ENCODE measurements around the gene THAP7. TPM values are rescaled to one million over a fixed set of nuclear protein-coding genes. Genes with fewer than 3 reads are reported as not detected.

Gene THAP7
- total and polyA plus RNA-seq, 9 of the 15 experiments (the other 6 are each of a cell fraction or from before 2014, with no cell fraction given): 7.9 to 263 (median 84.1) TPM

DNA sequence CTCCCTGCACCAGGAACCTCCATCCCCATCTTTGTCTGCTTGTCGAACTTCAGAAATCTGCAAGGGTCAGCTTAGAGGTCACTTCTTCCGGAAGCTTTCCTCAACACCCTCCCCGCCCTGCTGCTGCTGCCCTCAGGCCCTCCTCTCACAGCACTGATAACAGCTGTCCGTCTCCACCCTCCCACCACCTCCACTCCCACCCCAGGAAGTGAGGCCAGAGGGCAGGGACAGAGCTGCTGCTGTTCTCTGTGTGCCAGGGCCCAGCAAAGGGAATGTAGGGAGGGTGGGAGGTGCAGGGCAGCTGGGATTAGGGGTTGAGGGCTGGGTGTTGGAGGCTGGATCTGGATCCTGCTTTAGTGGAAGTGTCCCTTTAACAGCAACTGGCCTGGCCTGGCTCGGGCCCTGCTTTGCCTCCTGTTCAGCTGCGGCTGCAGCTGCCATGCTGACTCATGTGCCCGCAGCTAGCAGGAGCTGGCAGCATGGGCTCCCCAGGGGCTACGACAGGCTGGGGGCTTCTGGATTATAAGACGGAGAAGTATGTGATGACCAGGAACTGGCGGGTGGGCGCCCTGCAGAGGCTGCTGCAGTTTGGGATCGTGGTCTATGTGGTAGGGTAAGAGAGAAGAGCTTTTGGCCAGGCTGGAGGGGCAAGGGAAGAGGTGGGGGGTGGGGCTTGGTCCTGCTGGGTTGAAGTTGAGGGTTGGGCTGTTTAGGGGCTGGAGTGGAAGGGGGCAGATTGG, 13.0 kb upstream of the THAP7 start, which contains the start of gene P2RX6 (continued):
- TF ChIP-seq, protein P1, sequence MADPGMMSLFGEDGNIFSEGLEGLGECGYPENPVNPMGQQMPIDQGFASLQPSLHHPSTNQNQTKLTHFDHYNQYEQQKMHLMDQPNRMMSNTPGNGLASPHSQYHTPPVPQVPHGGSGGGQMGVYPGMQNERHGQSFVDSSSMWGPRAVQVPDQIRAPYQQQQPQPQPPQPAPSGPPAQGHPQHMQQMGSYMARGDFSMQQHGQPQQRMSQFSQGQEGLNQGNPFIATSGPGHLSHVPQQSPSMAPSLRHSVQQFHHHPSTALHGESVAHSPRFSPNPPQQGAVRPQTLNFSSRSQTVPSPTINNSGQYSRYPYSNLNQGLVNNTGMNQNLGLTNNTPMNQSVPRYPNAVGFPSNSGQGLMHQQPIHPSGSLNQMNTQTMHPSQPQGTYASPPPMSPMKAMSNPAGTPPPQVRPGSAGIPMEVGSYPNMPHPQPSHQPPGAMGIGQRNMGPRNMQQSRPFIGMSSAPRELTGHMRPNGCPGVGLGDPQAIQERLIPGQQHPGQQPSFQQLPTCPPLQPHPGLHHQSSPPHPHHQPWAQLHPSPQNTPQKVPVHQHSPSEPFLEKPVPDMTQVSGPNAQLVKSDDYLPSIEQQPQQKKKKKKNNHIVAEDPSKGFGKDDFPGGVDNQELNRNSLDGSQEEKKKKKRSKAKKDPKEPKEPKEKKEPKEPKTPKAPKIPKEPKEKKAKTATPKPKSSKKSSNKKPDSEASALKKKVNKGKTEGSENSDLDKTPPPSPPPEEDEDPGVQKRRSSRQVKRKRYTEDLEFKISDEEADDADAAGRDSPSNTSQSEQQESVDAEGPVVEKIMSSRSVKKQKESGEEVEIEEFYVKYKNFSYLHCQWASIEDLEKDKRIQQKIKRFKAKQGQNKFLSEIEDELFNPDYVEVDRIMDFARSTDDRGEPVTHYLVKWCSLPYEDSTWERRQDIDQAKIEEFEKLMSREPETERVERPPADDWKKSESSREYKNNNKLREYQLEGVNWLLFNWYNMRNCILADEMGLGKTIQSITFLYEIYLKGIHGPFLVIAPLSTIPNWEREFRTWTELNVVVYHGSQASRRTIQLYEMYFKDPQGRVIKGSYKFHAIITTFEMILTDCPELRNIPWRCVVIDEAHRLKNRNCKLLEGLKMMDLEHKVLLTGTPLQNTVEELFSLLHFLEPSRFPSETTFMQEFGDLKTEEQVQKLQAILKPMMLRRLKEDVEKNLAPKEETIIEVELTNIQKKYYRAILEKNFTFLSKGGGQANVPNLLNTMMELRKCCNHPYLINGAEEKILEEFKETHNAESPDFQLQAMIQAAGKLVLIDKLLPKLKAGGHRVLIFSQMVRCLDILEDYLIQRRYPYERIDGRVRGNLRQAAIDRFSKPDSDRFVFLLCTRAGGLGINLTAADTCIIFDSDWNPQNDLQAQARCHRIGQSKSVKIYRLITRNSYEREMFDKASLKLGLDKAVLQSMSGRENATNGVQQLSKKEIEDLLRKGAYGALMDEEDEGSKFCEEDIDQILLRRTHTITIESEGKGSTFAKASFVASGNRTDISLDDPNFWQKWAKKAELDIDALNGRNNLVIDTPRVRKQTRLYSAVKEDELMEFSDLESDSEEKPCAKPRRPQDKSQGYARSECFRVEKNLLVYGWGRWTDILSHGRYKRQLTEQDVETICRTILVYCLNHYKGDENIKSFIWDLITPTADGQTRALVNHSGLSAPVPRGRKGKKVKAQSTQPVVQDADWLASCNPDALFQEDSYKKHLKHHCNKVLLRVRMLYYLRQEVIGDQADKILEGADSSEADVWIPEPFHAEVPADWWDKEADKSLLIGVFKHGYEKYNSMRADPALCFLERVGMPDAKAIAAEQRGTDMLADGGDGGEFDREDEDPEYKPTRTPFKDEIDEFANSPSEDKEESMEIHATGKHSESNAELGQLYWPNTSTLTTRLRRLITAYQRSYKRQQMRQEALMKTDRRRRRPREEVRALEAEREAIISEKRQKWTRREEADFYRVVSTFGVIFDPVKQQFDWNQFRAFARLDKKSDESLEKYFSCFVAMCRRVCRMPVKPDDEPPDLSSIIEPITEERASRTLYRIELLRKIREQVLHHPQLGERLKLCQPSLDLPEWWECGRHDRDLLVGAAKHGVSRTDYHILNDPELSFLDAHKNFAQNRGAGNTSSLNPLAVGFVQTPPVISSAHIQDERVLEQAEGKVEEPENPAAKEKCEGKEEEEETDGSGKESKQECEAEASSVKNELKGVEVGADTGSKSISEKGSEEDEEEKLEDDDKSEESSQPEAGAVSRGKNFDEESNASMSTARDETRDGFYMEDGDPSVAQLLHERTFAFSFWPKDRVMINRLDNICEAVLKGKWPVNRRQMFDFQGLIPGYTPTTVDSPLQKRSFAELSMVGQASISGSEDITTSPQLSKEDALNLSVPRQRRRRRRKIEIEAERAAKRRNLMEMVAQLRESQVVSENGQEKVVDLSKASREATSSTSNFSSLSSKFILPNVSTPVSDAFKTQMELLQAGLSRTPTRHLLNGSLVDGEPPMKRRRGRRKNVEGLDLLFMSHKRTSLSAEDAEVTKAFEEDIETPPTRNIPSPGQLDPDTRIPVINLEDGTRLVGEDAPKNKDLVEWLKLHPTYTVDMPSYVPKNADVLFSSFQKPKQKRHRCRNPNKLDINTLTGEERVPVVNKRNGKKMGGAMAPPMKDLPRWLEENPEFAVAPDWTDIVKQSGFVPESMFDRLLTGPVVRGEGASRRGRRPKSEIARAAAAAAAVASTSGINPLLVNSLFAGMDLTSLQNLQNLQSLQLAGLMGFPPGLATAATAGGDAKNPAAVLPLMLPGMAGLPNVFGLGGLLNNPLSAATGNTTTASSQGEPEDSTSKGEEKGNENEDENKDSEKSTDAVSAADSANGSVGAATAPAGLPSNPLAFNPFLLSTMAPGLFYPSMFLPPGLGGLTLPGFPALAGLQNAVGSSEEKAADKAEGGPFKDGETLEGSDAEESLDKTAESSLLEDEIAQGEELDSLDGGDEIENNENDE (IDR thresholded peaks at IDR 0.05; ENCODE audit: low read depth, low read length): peak; percentile 13
- no peak for TF ChIP-seq TCF7L2 (IDR thresholded peaks at IDR 0.05; ENCODE audit: low read depth, low read length)
- TF ChIP-seq NR3C1 (CRISPR knock-in tag; IDR thresholded peaks at IDR 0.05): no peak
- TF ChIP-seq GATAD2B (IDR thresholded peaks at IDR 0.05; ENCODE audit: borderline replicate concordance): no peak
- TF ChIP-seq GABPB1 (CRISPR knock-in tag; IDR thresholded peaks at IDR 0.05): no peak
- TF ChIP-seq ZNF830 (CRISPR knock-in tag; IDR thresholded peaks at IDR 0.05): peak; percentile 82; the same call in 1 of the 2 replicates
- no peak for TF ChIP-seq HDAC2 (IDR thresholded peaks at IDR 0.05)
- TF ChIP-seq ZNF134 (CRISPR knock-in tag; conservative IDR thresholded peaks at IDR 0.05): peak; percentile 76
- TF ChIP-seq, protein P2, sequence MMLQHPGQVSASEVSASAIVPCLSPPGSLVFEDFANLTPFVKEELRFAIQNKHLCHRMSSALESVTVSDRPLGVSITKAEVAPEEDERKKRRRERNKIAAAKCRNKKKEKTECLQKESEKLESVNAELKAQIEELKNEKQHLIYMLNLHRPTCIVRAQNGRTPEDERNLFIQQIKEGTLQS (IDR thresholded peaks at IDR 0.05): no peak
- TF ChIP-seq, protein P2 (CRISPR knock-in tag; conservative IDR thresholded peaks at IDR 0.05): no peak
- TF ChIP-seq POLR2AphosphoS2 (IDR thresholded peaks at IDR 0.05; ENCODE audit: low read length): peak; percentile 92
- TF ChIP-seq, protein P3, sequence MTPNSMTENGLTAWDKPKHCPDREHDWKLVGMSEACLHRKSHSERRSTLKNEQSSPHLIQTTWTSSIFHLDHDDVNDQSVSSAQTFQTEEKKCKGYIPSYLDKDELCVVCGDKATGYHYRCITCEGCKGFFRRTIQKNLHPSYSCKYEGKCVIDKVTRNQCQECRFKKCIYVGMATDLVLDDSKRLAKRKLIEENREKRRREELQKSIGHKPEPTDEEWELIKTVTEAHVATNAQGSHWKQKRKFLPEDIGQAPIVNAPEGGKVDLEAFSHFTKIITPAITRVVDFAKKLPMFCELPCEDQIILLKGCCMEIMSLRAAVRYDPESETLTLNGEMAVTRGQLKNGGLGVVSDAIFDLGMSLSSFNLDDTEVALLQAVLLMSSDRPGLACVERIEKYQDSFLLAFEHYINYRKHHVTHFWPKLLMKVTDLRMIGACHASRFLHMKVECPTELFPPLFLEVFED (CRISPR knock-in tag; conservative IDR thresholded peaks at IDR 0.05): peak; percentile 93; the same call in 1 of the 2 replicates
